ENCODE results near the gene LGALS1.

The LGALS1 gene

GRCh38 chr22:37708580-37709444, 33.4 kb downstream of the LGALS1 start:
- no peak for TF ChIP-seq CTCF (IDR thresholded peaks at IDR 0.05; ENCODE audit: low read depth, low read length)
- DNase-seq (ENCODE audit: extremely low read depth, low read depth), result no peak

- TF ChIP-seq CTCF (IDR thresholded peaks at IDR 0.05; ENCODE audit: low read depth, low read length), result no peak
- DNase-seq (ENCODE audit: extremely low read depth, low read depth), result no peak
These were observed 34.0 kb downstream of the LGALS1 start for GRCh38 chr22:37709445-37709765.

GRCh38 chr22:37710675-37711074, 35.2 kb downstream of the LGALS1 start:
- DNase-seq (ENCODE audit: extremely low read depth, low read depth), result no peak

GRCh38 chr22:37711490-37711889, 36.1 kb downstream of the LGALS1 start:
- no peak for TF ChIP-seq CTCF (IDR thresholded peaks at IDR 0.05; ENCODE audit: low read depth, low read length)
- no peak for DNase-seq (ENCODE audit: extremely low read depth, low read depth)

More at GRCh38 chr22:37710675-37711074, 35.2 kb downstream of the LGALS1 start:
- TF ChIP-seq CTCF (IDR thresholded peaks at IDR 0.05; ENCODE audit: low read depth, low read length), result no peak

- TF ChIP-seq CTCF (IDR thresholded peaks at IDR 0.05; ENCODE audit: low read depth, low read length), result no peak
These were observed 38.3 kb downstream of the LGALS1 start for GRCh38 chr22:37713761-37714160.

GRCh38 chr22:37714634-37715033, 39.2 kb downstream of the LGALS1 start:
- no peak for DNase-seq (ENCODE audit: extremely low read depth, low read depth)
- no peak for TF ChIP-seq CTCF (IDR thresholded peaks at IDR 0.05; ENCODE audit: low read depth, low read length)

More at GRCh38 chr22:37713761-37714160, 38.3 kb downstream of the LGALS1 start:
- DNase-seq (ENCODE audit: extremely low read depth, low read depth), result no peak

GRCh38 chr22:37715760-37716159, 40.3 kb downstream of the LGALS1 start:
- TF ChIP-seq CTCF (IDR thresholded peaks at IDR 0.05; ENCODE audit: low read depth, low read length), result no peak
- DNase-seq (ENCODE audit: extremely low read depth, low read depth), result no peak
